Heart right ventricle (tissue), 16 donors: Measurements from ENCODE around the gene ANP32B. TPM values are rescaled to one million over a fixed set of nuclear protein-coding genes. Genes with fewer than 3 reads are reported as not detected.
A peak's percentile ranks its signal among the peaks of the same experiment; 100 is the strongest.

Source experiments
- ATAC-seq, 8 donors: fragments of 200-7000 bp; cut with Tn5 transposase; one replicate each; pipeline ENCODE4 v1.9.1; 2020; ENCODE audit warnings: mild to moderate bottlenecking in 8 of 8, moderate library complexity in 8 of 8, moderate number of reproducible peaks in 1 of 8
- DNase-seq, 2 donors: peaks; one replicate each; pipeline ENCODE4 v3.0.0-alpha.2; 2020
- H3K27ac ChIP-seq, 10 donors: fragments of 200-600 bp; sonication (generic) in 2 of 10; one replicate each; pipeline versions ENCODE4 v1.5.0 to v1.8.0; 2020 to 2022; ENCODE audit warnings: mild to moderate bottlenecking in 3 of 10
- H3K27me3 ChIP-seq, 7 donors: fragments of 200-600 bp; one replicate each; pipeline ENCODE4 v1.8.0; 2021 to 2022; ENCODE audit warnings: mild to moderate bottlenecking in 2 of 7
- H3K36me3 ChIP-seq, 9 donors: fragments of 200-600 bp; sonication (generic) in 1 of 9; one replicate each; pipeline versions ENCODE4 v1.5.0 to v1.8.0; 2020 to 2022; ENCODE audit warnings: mild to moderate bottlenecking in 2 of 9
- H3K4me1 ChIP-seq, 9 donors: fragments of 200-600 bp; sonication (generic) in 1 of 9; one replicate each; pipeline versions ENCODE4 v1.5.0 to v1.8.0; 2020 to 2022; ENCODE audit warnings: mild to moderate bottlenecking in 4 of 9
- H3K4me3 ChIP-seq, 10 donors: fragments of 200-600 bp; sonication (generic) in 2 of 10; one replicate each; pipeline versions ENCODE4 v1.5.0 to v1.8.0; 2020 to 2022; ENCODE audit warnings: mild to moderate bottlenecking in 7 of 10, moderate library complexity in 2 of 10
- H3K9me3 ChIP-seq, 11 donors: fragments of 200-600 bp in 10 of 11; sonication (generic) in 2 of 11; one replicate each; pipeline versions ENCODE4 v1.5.0 to v1.8.0; 2013 to 2022; ENCODE audit warnings: mild to moderate bottlenecking in 2 of 11, control low read depth in 1 of 11, moderate library complexity in 1 of 11
- CTCF ChIP-seq, 9 donors: fragments of 200-600 bp; sonication (generic) in 2 of 9; IDR thresholded peaks; one replicate each; pipeline versions ENCODE4 v1.5.0 to v1.8.0; 2021 to 2022; ENCODE audit warnings: antibody characterized with exemption in 9 of 9, mild to moderate bottlenecking in 5 of 9, moderate library complexity in 1 of 9
- WGBS, 2 donors: extraction: QIAGEN DNeasy Blood & Tissue Kit; methylation state at CpG; one replicate each; pipeline ENCODE4 v1.1.7; 2013; ENCODE audit warnings: inconsistent platforms in 1 of 2; 5-methylcytosine and 5-hydroxymethylcytosine counted together
- intact Hi-C, 10 donors: fragments of 100-400 bp; cut with DNase I; formaldehyde crosslinking; loops; one replicate each; pipeline versions ENCODE4 v1.11.1 to v1.14.2; 2022
- long read RNA-seq, 3 donors: library from polyadenylated mRNA; unstranded; transcript quantifications; one replicate each; pipeline ENCODE4 v2.0.0, GENCODE V29; 2020 to 2021
- polyA plus RNA-seq, 2 donors: library from polyadenylated mRNA; stranded (reverse); fragments of 200-250 nt; gene quantifications; one replicate each; pipeline ENCODE4 v1.2.3, GENCODE V29; 2013
- total RNA-seq, 10 donors: library from RNA; stranded (reverse); fragmentation: NEBNext Ultra II Directional in 3 of 10; extraction: Animal tissue kit (Norgen Biotek cat#: 25700) in 3 of 10; gene quantifications; one replicate each; pipeline versions ENCODE4 v1.2.1 to v1.2.4, GENCODE V29; 2021 to 2023
- donor health status: Arrhythmogenic right ventricular cardiomyopathy.
- donor health status: ischemic (EF 13 %, LVEDD 7.1; RV severe dilation, severe dysfunction).
- donor health status: healthy with polysubstance abuse.
- donor health status: DM: no; HTN: yes; CAD: no.
- donor health status: DM: no; HTN: no; CAD: no.
- donor health status: ischemic (EF 25% LVEDD 6.9; RV normal size, moderate dysfunction).
- donor health status: ischemic (EF 25% LVEDD 5.7; RV mildly dilated, moderate dysfunction).
- donor health status: healthy.
- donor health status: DM: yes; HTN: yes; CAD: no.
- donor health status: Ischemic cardiomyopathy.
- donor health status: ischemic (EF 35%, LVEDD 5.7; RV mildly dilated, moderate dysfunction).
- donor health status: nonischemic (EF 11% LVEDD 7.7; RV severe dilation, severe dysfunction).
- donor health status: DM: yes; HTN: yes; CAD: no.
- donor health status: PGD.
- donor health status: ischemic (EF 29% LVEDD 5.4; RV normal size, mild dysfunction).
- donor health status: nonischemic (EF 23%, LVEDD 6.1; RV moderate dilation, normal function).

The ANP32B gene
- total RNA-seq (10 to 100 TPM; 48.2 to 68.2 (median 56.9) TPM), polyA plus RNA-seq (10 to 100 TPM; 67.8 to 69.3 TPM)
- long read RNA-seq, donor 1, transcript ANP32B-201 (7 exons, 1,463 nt): major isoform, 55 of 64 reads
- long read RNA-seq, donor 1, partial matches to known transcripts: 4 of 64 reads
- long read RNA-seq, donor 1, other reads (novel, unspliced or antisense): 5 of 64 reads
- long read RNA-seq, donor 2, transcript ANP32B-201 (7 exons, 1,463 nt): major isoform, 56 of 65 reads
- long read RNA-seq, donor 2, partial matches to known transcripts: 5 of 65 reads
- long read RNA-seq, donor 2, other reads (novel, unspliced or antisense): 4 of 65 reads
- long read RNA-seq, donor 3, transcript ANP32B-201 (7 exons, 1,463 nt): major isoform, 175 of 197 reads
- long read RNA-seq, donor 3, partial matches to known transcripts: 4 of 197 reads
- long read RNA-seq, donor 3, other reads (novel, unspliced or antisense): 18 of 197 reads

GRCh38 chr9:97982683-97983588, at the start of gene ANP32B:
TSS of gene ANP32B (plus strand) at chr9:97983341. CDS start at chr9:97983556, 215 bp downstream.
- no peaks in the 10 kb centered on the region for H3K27me3 ChIP-seq
- TF ChIP-seq CTCF (IDR thresholded peaks at IDR 0.05): peak; percentile 73 to 99 (median 91)
- WGBS, 2 donors: 1% methylated on average over 97 to 105 of the region's 105 CpGs
- intact Hi-C loops: loop anchor here in 8 of 10 donors (1.0 to 10.0 kb wide), 10 partner anchors 34 to 274 kb away; partner anchors contain the start of genes TRMO (in 5 of the 8), NANS (in 3 of the 8) and TBC1D2 (in 1 of the 8)
- peak; percentile 90 to 92 for DNase-seq
- H3K36me3 ChIP-seq: no peaks in the 10 kb centered on the region
- peak within 1 kb of the TSS; percentile 95 to 100 (median 98) for H3K27ac ChIP-seq
- H3K9me3 ChIP-seq: no peaks in the 10 kb centered on the region
- peak within 1 kb of the TSS; percentile 75 to 100 (median 96) for H3K4me3 ChIP-seq
- peaks cover 0 to 62% (median 44%) of the 10 kb centered on the region in 9 donors for H3K4me1 ChIP-seq
- ATAC-seq: peak; percentile 88 to 95 (median 93)

GRCh38 chr9:97934321-97935115, 48.6 kb upstream of the ANP32B start:
- Histone ChIP-seq H3K27me3 (peaks cover 0 to 76% (median 35%) of the 10 kb centered on the region in 7 donors), H3K9me3 (no peaks in the 10 kb centered on the region), H3K36me3 (no peaks in the 10 kb centered on the region), H3K4me3 (no peak overlapping the region), H3K27ac (no peak overlapping the region), H3K4me1 (no peaks in the 10 kb centered on the region)
- no peak for DNase-seq
- intact Hi-C loops: loop anchor here in 2 of 10 donors (5.0 to 10.0 kb wide), 2 partner anchors 90 to 338 kb away; no protein-coding TSS in a partner anchor
- no peak for ATAC-seq
- TF ChIP-seq CTCF (IDR thresholded peaks at IDR 0.05): no peak
- 23 to 33% methylated on average over 5 to 6 of the region's 6 CpGs for WGBS, 2 donors

GRCh38 chr9:97935276-97935675, 47.9 kb upstream of the ANP32B start:
- DNase-seq (no peak), ATAC-seq (no peak)
- no peak overlapping the region for H3K4me3 ChIP-seq
- WGBS, 2 donors: 59 to 71% methylated on average over 1 of the region's 1 CpG
- no peak for TF ChIP-seq CTCF (IDR thresholded peaks at IDR 0.05)
- peaks cover 0 to 76% (median 31%) of the 10 kb centered on the region in 7 donors for H3K27me3 ChIP-seq
- H3K36me3 ChIP-seq: no peaks in the 10 kb centered on the region
- H3K27ac ChIP-seq: no peak overlapping the region
- H3K9me3 ChIP-seq: no peaks in the 10 kb centered on the region
- intact Hi-C loops: loop anchor here in 2 of 10 donors (5.0 to 10.0 kb wide), 2 partner anchors 90 to 337 kb away; no protein-coding TSS in a partner anchor
- H3K4me1 ChIP-seq: no peaks in the 10 kb centered on the region
